ENCODE measurements around the gene GK. TPM values are rescaled to one million over a fixed set of nuclear protein-coding genes. Genes with fewer than 3 reads are reported as not detected.

Gene GK
- total and polyA plus RNA-seq, 2 donors (not counting 1 experiment from before 2014, with no cell fraction given), result 4.8 to 10.2 TPM

DNA sequence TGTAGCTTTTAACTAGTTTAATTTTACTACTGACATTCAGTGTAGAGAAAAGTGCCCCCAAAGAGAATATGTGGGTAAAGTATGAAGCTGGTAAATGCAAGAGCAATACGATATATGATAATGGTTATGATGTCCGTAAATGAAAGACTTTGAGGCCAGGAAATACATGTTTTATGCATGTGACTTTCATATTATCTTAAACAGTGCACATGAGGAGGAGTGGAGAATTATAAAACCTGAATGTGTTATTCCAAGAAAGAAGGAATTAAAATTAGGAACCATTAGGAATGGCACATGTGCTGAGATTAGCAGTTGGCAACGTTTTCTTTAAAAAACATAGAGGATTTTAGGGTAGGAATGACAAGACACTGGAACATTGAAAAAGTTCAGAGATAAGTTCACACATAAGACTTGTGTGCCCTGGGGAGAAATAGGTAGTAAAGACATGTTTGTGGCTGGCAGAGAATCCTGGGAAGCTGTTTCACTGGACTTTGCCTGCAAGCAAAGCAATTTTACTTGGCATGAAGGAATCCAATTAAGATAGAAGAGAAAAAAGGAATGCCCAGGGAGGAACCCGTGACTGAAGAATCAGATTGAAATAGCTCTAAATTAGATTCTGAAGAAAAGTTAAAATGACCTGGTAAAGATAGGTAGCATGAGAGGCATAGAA, 20.0 kb downstream of the GK start:
- TF ChIP-seq EZH2 (IDR thresholded peaks at IDR 0.05; ENCODE audit: borderline replicate concordance, insufficient read depth, low read depth, low read length, poor library complexity, severe bottlenecking), result no peak
- TF ChIP-seq, protein P1, sequence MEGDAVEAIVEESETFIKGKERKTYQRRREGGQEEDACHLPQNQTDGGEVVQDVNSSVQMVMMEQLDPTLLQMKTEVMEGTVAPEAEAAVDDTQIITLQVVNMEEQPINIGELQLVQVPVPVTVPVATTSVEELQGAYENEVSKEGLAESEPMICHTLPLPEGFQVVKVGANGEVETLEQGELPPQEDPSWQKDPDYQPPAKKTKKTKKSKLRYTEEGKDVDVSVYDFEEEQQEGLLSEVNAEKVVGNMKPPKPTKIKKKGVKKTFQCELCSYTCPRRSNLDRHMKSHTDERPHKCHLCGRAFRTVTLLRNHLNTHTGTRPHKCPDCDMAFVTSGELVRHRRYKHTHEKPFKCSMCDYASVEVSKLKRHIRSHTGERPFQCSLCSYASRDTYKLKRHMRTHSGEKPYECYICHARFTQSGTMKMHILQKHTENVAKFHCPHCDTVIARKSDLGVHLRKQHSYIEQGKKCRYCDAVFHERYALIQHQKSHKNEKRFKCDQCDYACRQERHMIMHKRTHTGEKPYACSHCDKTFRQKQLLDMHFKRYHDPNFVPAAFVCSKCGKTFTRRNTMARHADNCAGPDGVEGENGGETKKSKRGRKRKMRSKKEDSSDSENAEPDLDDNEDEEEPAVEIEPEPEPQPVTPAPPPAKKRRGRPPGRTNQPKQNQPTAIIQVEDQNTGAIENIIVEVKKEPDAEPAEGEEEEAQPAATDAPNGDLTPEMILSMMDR (IDR thresholded peaks at IDR 0.05), result no peak
- WGBS (ENCODE audit: insufficient coverage), result 100% methylated on average over 1 of the region's 4 CpGs
- H3K4me3 Mint-ChIP-seq, result no peak overlapping the region
- no peaks in the 10 kb centered on the region for H3K9me3 Mint-ChIP-seq (ENCODE audit: insufficient read depth)
- H3K4me1 Mint-ChIP-seq, result no peaks in the 10 kb centered on the region
- ATAC-seq (ENCODE audit: low read depth), result no peak
- H3K27me3 Mint-ChIP-seq, result no peaks in the 10 kb centered on the region
- Histone ChIP-seq H3K79me2 (ENCODE audit: control insufficient read depth, insufficient read depth, low read length) (no peaks in the 10 kb centered on the region), H3K4me3 (ENCODE audit: control extremely low read depth in 1 of 5, extremely low read depth in 1 of 5, insufficient read depth in 1 of 5, low read depth in 2 of 5, low read length in 4 of 5) (no peak overlapping the region), H3K4me2 (replicated peaks; ENCODE audit: low read depth, low read length, poor library complexity, severe bottlenecking) (no peak overlapping the region), H3K27ac (ENCODE audit: low read length in 2 of 2) (no peak overlapping the region), H3K9ac (ENCODE audit: low read length) (no peak overlapping the region), H4K20me1 (ENCODE audit: control insufficient read depth, insufficient read depth, low read length, poor library complexity, severe bottlenecking) (no peaks in the 10 kb centered on the region), H2AFZ (ENCODE audit: insufficient read depth, low read depth, low read length, poor library complexity, severe bottlenecking) (no peak overlapping the region), H3K27me3 (replicated peaks in 1 of 4; ENCODE audit: control extremely low read depth in 1 of 4, control insufficient read depth in 3 of 4, insufficient read depth in 4 of 4, low read length in 3 of 4) (no peaks in the 10 kb centered on the region), H3K36me3 (replicated peaks in 1 of 2; ENCODE audit: control extremely low read depth in 1 of 2, control insufficient read depth in 1 of 2, extremely low read depth in 1 of 2, insufficient read depth in 2 of 2, low read length in 1 of 2) (peaks cover 0 to 4% of the 10 kb centered on the region in 2 experiments), H3K4me1 (ENCODE audit: control insufficient read depth in 2 of 2, insufficient read depth in 2 of 2, low read length in 2 of 2) (no peaks in the 10 kb centered on the region), H3K9me3 (ENCODE audit: control extremely low read depth in 1 of 3, control insufficient read depth in 2 of 3, insufficient read depth in 1 of 3, low read length in 2 of 3) (no peaks in the 10 kb centered on the region)
- ChIA-PET CTCF (no interaction called here), POLR2A (no interaction called here)
- no peak overlapping the region for H3K27ac Mint-ChIP-seq
- DNase-seq, result no peak
- intact Hi-C loops (cut with micrococcal nuclease), result no loop called here

DNA sequence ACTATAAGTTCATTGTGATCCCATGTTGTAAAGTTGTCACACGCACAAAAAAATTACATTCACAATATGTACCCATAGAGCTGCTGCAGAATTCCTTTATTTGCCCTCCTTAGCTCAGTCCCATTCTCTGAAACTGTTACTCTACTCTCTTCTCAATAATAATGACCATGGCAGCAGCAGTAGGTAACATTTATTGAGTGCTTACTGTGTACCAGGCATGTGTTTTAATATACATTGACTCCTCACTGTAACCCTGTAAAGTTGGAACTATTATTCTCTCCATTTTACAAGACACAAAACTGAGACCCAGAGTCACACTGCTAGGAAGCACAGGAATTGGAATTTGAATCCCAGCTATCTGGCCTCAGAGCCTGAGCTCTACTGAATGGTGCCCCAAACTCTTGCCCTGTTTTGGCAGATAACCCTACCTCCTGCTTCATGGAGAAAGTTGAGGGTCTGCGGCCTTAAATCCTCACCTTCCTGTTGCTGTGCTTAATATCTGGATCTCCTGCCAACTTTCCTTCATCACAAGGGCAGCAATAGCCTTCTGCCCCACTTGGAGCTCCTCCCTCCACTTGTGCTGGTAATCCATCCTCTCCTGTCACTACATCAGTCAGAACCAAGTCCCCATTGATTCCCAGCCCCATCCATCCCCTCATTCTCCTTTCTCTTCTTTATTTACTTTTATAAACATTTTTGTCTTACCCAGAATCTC, 20.8 kb downstream of the GK start:
- no peak overlapping the region for H3K4me3 ChIP-seq (ENCODE audit: control extremely low read depth in 1 of 5, extremely low read depth in 1 of 5, insufficient read depth in 1 of 5, low read depth in 2 of 5, low read length in 4 of 5)
- intact Hi-C loops (cut with micrococcal nuclease), result no loop called here
- DNase-seq, result no peak
- no CpG with 5 or more reads among the region's 2 CpGs for WGBS (ENCODE audit: insufficient coverage)
- Mint-ChIP-seq H3K4me1 (no peaks in the 10 kb centered on the region), H3K9me3 (ENCODE audit: insufficient read depth) (no peaks in the 10 kb centered on the region), H3K4me3 (no peak overlapping the region), H3K27me3 (no peaks in the 10 kb centered on the region), H3K27ac (no peak overlapping the region)
- H3K9me3 ChIP-seq (ENCODE audit: control extremely low read depth in 1 of 3, control insufficient read depth in 2 of 3, insufficient read depth in 1 of 3, low read length in 2 of 3), result no peaks in the 10 kb centered on the region
- peaks cover 0 to 3% of the 10 kb centered on the region in 2 experiments for H3K36me3 ChIP-seq (replicated peaks in 1 of 2; ENCODE audit: control extremely low read depth in 1 of 2, control insufficient read depth in 1 of 2, extremely low read depth in 1 of 2, insufficient read depth in 2 of 2, low read length in 1 of 2)
- no peaks in the 10 kb centered on the region for H3K79me2 ChIP-seq (ENCODE audit: control insufficient read depth, insufficient read depth, low read length)
- H3K27ac ChIP-seq (ENCODE audit: low read length in 2 of 2), result no peak overlapping the region
- CTCF ChIA-PET, result no interaction called here
- H3K4me2 ChIP-seq (replicated peaks; ENCODE audit: low read depth, low read length, poor library complexity, severe bottlenecking), result no peak overlapping the region
- H2AFZ ChIP-seq (ENCODE audit: insufficient read depth, low read depth, low read length, poor library complexity, severe bottlenecking), result no peak overlapping the region
- no peaks in the 10 kb centered on the region for H3K4me1 ChIP-seq (ENCODE audit: control insufficient read depth in 2 of 2, insufficient read depth in 2 of 2, low read length in 2 of 2)
- H3K27me3 ChIP-seq (replicated peaks in 1 of 4; ENCODE audit: control extremely low read depth in 1 of 4, control insufficient read depth in 3 of 4, insufficient read depth in 4 of 4, low read length in 3 of 4), result no peaks in the 10 kb centered on the region
- no peak overlapping the region for H3K9ac ChIP-seq (ENCODE audit: low read length)
- POLR2A ChIA-PET, result no interaction called here
- TF ChIP-seq EZH2 (IDR thresholded peaks at IDR 0.05; ENCODE audit: borderline replicate concordance, insufficient read depth, low read depth, low read length, poor library complexity, severe bottlenecking), result no peak
- TF ChIP-seq, protein P1 (IDR thresholded peaks at IDR 0.05), result no peak
- no peaks in the 10 kb centered on the region for H4K20me1 ChIP-seq (ENCODE audit: control insufficient read depth, insufficient read depth, low read length, poor library complexity, severe bottlenecking)
- ATAC-seq (ENCODE audit: low read depth), result no peak

Measured in B cell (primary cell).